ENCODE measurements around the gene PACS2.

- TF ChIP-seq, protein P1, sequence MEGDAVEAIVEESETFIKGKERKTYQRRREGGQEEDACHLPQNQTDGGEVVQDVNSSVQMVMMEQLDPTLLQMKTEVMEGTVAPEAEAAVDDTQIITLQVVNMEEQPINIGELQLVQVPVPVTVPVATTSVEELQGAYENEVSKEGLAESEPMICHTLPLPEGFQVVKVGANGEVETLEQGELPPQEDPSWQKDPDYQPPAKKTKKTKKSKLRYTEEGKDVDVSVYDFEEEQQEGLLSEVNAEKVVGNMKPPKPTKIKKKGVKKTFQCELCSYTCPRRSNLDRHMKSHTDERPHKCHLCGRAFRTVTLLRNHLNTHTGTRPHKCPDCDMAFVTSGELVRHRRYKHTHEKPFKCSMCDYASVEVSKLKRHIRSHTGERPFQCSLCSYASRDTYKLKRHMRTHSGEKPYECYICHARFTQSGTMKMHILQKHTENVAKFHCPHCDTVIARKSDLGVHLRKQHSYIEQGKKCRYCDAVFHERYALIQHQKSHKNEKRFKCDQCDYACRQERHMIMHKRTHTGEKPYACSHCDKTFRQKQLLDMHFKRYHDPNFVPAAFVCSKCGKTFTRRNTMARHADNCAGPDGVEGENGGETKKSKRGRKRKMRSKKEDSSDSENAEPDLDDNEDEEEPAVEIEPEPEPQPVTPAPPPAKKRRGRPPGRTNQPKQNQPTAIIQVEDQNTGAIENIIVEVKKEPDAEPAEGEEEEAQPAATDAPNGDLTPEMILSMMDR (IDR thresholded peaks at IDR 0.05) = no peak
- TF ChIP-seq POLR2A (IDR thresholded peaks at IDR 0.05) = no peak
Observed at GRCh38 chr14:105394714-105395537, 80.4 kb downstream of the PACS2 start.

All from breast epithelium (tissue), 3 donors.